HG02943 (cell line): Measurements from ENCODE around the gene PLEK.
"Not testable (repeated sequence)": the region's sequence is repeated elsewhere in the genome, so short reads cannot be mapped to it uniquely, and the experiment has no call there.

ENCODE experiments used
- ATAC-seq: cut with Tn5 transposase; IDR thresholded peaks from one replicate; pipeline ENCODE4 v1.9.1; 2021; ENCODE audit warnings: mild to moderate bottlenecking, low read depth, moderate library complexity; ENCODE audit not compliant: unreplicated experiment

The PLEK gene

DNA sequence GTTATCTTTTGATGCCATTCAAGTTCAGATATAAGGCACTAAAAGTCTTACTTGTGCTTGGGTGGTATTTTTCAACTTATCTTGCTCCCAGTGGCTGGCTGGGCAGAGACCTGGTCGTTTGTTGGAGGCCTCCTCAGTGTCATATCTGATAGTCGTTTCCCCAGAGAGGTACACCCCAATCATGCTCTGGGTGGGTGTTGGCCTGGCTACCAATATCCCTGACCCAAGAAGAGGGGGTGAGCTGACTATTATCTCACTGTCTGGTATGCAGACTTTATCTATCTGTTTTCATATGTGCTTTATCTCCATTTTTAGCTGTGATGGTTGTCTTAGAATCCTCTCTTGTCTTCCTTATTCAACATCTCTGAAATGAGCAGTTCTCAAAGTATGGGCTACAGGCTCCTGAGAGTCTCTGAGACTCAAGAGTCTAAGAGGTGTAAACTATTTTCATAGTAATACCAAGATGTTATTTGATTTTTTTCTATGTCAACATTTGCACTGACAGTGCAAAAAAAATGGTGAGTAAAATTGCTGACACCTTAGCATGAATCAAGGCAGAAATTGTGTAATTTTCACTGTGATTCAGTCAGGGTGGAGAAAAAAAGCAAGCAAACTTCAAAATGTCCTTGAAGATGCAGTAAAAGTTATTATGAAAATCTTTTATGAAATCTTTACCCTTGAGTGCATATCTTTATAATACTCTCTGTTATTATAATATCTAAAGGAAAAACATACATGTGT is 12.3 kb upstream of the PLEK start:
- no peak for ATAC-seq

DNA sequence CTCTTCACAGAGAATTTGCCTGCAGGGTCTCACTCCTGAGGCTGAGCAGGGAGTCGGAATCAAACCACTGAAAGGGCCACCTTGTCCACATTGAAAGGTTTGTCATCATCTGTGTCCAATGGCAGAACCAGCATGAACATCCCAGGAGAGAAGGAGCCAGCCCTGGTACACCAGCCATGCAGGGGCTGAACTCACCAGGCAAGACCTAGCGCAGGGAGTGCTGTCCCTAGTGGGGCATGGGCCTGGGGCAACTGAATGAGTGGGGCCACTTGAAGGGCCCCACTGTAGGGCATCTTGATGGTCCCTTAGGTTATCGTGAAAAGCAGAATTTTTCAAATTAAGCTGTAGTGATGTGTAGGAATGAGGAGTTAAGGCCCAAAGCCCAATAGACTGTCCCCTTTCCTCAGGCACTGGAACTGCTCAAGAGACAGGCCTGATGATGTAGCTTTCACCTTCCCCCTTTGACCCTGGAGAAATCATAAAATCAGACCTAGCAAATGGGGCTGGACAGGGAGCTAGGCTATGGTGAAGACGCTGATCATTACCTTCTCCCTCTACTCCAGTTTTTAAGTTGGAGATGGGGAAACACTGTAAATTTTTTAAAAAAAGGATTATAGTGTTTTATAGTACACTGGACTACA is 8.4 kb upstream of the PLEK start:
- ATAC-seq: no peak

- ATAC-seq: no peak
These were observed 7.3 kb upstream of the PLEK start for GRCh38 chr2:68357605-68358337.

DNA sequence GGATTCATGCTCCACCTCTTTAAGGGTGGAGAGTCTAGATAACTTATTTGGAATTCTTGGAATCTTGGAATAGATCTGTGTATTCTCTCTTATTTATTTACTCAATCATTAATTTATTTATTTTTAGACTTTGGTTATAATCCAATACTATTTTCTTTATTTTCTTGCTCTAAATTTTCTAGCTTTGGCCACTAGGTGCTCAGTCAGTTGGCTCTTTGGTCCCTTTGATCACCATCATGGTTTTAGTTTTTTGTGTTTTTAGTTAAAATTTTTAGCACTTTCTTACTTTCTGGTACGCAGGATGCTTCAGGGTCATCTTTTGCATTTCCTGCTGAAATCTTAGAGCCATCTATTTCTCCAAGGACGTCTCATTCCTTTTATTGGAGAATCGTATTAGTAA is 5.2 kb upstream of the PLEK start:
- ATAC-seq: no peak

GRCh38 chr2:68362069-68362468 is 3.0 kb upstream of the PLEK start:
- peak; percentile 43 for ATAC-seq

GRCh38 chr2:68362749-68363148 is 2.3 kb upstream of the PLEK start:
- no peak for ATAC-seq

GRCh38 chr2:68363721-68364120 is 1.4 kb upstream of the PLEK start:
- ATAC-seq: no peak

DNA sequence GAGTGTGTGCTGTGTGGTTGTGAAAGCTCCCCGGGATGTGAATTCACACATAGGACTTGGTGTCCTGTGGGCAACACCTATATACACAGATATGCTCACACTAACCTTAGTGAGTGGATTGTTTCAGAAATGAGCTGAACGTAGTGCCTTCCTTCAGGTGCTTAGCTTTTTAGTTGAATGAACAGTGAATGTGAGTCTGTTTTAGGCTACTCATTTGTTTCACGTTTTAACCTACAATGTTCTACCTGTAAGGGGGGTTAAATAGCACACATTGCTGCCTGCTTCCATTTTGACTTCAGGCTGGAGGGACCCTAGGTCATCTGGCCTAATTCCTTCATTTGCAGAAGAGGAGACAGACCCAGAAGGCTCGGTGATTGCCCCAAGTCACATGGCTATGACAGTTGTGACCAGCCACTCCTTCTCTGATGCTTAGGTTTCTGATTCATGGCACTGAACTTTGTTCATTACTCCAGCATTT is 1.0 kb downstream of the PLEK start:
- no peak for ATAC-seq

GRCh38 chr2:68367953-68368653 is 3.0 kb downstream of the PLEK start:
- no peak for ATAC-seq

GRCh38 chr2:68368654-68369336 is 3.7 kb downstream of the PLEK start:
- no peak for ATAC-seq

- no peak for ATAC-seq
These were observed 4.3 kb downstream of the PLEK start for GRCh38 chr2:68369337-68369734.

- no peak for ATAC-seq
These were observed 6.1 kb downstream of the PLEK start for GRCh38 chr2:68371138-68371537.

DNA sequence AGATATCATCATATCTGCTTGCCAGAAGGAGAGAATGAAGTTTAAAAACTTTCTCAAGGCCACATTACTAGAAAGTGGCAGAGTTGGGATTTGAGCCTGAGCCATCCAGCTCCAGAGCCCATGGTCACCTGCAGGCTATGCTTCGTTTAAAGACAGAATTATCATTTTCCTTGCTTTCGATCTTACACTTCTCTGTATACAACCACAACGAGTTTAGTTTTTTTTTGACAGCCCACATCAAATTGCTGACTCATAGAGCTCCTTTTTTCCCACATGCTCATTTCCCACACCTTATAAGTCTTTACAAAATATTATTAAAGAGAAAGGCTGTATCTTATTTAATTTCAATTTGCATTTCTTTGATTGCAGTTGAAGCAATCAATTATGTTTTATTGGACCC is 6.5 kb downstream of the PLEK start:
- ATAC-seq: no peak

DNA sequence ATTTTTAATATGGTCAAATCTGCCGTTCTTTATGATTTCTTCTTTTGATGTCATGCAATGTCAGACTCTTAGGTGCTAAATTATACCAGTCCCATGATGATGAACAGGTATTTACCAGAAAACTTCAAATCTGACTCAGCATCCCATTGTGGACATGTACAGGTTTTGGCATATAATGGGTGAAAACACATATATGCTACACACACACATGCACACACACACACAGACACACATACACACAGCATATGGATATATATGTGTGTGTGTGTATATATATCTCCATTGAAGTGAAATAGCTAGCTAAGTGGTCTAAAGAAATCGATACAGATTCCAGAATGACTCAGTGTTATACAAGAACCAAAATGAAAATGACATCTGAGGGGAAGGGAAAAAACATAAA is 7.4 kb downstream of the PLEK start:
- no peak for ATAC-seq

GRCh38 chr2:68374184-68374583 is 9.1 kb downstream of the PLEK start:
- no peak for ATAC-seq

- ATAC-seq: no peak
These were observed 10.5 kb downstream of the PLEK start for GRCh38 chr2:68375582-68375981.

DNA sequence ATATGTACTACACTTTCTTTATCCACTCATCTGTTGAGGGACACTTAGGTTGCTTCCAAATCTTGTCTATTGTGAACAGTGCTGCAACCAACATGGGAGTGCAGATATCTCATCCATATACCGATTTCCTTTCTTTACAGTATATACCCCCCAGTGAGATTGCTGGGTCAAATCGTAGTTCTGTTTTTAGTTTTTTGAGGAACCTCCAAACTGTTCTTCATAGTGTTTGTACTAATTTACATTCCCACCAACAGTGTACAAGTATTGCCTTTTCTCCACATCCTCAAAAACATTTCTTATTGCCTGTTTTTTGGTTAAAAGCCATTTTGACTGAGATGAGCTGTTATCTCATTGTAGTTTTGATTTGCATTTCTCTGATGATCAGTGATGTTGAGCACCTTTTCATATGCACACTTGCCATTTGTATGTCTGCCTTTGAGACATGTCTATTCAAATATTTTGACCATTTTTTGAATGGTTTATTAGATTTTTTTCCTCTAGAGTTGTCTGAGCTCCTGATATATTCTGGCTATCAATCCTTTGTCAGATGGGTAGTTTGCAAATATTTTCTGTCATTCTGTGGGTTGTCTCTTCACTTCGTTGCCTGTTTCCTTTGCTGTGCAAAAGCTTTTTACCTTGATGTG is 12.2 kb downstream of the PLEK start:
- ATAC-seq: no peak

GRCh38 chr2:68378779-68379178 is 13.7 kb downstream of the PLEK start:
- not testable (repeated sequence) for ATAC-seq

DNA sequence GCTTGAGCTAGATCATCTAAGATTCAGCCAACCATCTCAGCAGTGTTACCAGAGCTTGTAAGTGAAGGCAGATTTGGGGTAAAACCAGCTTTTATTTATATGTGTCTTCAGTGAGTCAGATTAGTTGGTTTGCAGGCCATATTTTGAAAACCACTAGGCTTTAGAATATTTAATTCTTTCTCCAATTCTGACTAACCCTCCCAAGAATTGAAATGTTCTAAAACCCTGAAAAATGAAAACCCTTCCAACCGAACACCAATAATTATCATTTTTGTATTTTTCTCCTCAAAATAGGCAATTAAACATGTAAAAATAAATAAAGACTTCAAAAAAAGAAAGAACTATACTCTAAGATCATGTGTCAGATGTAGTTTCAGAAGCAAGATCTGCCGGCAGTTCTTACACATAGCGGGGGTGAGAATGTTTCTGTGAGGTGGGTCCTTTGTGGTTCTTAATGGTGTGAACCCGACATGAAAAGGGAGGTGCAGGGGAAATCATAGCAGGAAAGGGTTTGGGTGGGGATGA is 14.2 kb downstream of the PLEK start:
- ATAC-seq: no peak

DNA sequence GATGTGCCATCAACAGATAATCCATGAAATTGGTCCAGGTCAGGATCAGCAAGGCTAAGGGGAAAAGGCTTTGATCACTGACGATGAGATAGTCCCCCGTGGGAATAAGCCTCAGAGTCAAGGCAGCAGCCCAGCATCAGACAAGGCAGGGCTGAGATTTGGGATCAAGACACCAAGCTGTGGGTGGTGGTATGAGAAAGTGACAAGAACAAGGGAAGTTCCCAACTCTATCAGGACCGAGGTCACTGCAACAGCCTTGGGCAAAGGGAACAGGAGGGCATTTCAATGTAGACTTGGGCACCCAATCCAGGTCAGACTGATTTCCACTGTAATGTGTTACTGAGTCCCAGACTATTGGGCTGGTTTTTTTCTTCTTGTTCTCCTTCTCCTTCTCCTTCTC is 18.7 kb downstream of the PLEK start:
- ATAC-seq: no peak
